Renal cortical epithelial cell (primary cell): ENCODE results near the gene HVCN1. TPM values are rescaled to one million over a fixed set of nuclear protein-coding genes. Genes with fewer than 3 reads are reported as not detected.
A peak's percentile ranks its signal among the peaks of the same experiment; 100 is the strongest.
"Not testable (repeated sequence)": the region's sequence is repeated elsewhere in the genome, so short reads cannot be mapped to it uniquely, and the experiment has no call there.

Source experiments
- DNase-seq: peaks from one replicate; pipeline ENCODE4 v3.0.0-alpha.2; 2011; ENCODE audit warnings: low read depth
- total RNA-seq: library from RNA; depleted of rRNA; stranded (reverse); fragments of >200 nt; gene quantifications from 2 replicates; pipeline ENCODE4 v1.2.3, GENCODE V29; 2014

Gene HVCN1
- total RNA-seq, 1 donor from 2014 or later = 0.50 TPM

DNA sequence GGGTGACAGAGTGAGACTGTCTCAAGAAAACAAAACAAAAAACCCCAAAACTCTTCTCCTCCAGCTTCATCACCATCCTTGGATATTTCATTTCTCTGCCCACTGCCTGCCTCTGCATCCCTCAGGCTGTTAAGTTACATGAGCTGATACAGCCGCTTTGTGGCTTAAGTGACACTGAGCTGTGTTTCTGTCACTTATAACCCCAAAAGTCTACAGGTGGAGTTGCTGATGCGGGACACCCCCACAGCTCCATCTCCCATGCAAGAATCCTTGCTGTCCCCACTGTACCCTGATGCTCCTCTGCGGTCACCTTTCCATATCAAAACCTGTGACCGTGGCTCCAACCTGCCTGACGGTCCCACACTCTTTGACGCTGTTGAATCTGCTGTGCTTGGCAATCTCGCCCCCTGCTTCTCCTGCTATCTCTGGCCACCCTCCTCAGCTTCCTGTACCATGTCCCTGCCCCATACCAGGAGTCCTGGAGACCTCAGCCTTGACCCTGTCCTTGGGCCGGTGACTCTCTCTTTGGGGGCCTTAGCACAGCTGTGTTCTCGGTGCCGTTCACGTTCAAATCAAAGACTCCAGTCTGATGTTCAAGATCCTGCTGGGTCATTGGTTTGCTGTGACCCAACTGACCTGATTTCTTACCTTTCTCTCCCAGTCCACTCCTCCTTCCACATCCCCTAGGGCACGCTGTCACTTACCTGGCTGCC, 20.3 kb downstream of the HVCN1 start:
- no peak for DNase-seq

DNA sequence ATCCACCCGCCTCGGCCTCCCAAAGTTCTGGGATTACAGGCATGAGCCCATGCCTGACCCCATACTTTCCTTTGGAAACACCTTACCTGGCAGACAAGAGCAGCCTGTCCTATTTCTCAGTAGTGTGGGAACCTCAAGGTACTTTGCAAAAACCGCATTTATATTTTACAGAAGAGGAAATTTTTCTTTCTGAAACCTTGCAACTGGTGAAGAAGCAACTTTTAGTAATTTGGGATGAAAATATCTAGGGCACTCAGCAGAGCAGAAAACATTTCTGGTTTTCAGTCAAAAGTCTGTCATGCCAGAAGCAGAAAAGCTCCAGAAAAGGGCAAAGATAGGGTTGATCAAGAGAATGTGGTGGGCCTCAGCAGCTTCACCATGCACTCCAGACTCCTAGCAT, 21.2 kb downstream of the HVCN1 start:
- DNase-seq = no peak

DNA sequence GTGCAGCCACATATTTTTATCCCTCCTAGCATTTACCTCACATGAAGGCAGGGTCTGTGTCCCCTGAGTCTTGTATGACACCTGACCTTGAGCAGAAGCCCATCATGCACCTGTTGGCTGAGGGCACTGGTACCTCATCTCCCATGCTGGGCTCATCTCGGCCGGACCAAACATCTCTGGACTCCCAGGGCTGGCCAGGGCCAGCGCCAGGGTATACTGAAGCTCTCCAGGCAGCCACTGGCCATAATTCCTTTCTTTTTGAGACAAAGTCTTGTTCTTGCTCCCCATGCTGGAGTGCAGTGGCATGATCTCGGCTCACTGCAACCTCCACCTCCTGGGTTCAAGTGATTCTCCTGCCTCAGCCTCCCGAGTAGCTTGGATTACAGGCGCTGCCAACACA, 22.0 kb downstream of the HVCN1 start:
- DNase-seq = no peak

DNA sequence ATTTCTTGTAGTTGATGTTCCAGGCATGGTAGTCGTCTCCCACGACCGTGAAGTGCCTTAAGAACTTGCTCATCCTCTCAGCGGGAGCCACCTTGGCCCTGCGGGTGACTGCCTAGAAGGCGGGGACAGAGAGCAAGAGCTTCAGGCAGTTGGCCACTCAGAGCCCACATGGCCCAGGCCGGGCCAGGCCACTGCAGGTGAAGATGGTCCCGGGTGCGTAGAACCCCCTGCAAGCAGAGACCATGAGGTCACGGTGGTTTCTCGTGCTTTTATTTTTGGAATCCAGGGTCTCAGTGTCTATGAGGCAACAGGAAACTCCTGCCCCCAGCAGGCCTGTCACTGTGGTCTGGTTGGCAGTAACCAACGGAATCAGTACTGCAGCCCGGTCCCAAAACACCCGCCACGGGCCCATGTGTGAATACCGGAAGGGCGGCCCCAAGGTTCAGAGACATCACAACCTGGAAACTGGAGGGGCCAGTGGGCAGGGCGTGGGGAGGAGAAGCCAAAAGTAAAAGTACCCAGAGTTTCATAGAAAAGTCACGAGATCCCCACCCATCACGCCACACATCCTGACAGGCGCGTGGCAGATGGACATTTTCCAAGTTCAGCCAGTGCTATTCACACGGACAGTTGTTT, 27.5 kb downstream of the HVCN1 start:
- no peak for DNase-seq

DNA sequence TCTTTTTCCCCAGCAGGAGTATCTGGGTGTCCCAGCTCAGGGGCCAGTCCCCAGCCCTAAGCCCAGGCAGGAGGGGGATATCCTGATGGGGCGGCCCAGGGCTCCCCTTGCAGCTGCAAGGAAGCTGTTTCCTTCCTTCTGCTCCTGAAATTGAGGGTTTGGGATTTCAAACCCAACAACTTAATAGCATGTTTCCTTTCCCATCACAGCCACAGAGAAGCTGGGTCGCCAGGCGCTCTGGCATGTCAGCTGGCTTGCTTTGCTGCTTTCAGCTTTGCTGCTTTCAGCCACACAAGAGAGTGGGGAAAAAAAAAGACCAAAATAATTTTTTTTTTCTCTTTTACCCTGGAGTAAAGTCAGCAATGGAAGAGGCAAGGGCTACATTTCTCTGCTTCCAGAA, 30.0 kb downstream of the HVCN1 start:
- DNase-seq = no peak

DNA sequence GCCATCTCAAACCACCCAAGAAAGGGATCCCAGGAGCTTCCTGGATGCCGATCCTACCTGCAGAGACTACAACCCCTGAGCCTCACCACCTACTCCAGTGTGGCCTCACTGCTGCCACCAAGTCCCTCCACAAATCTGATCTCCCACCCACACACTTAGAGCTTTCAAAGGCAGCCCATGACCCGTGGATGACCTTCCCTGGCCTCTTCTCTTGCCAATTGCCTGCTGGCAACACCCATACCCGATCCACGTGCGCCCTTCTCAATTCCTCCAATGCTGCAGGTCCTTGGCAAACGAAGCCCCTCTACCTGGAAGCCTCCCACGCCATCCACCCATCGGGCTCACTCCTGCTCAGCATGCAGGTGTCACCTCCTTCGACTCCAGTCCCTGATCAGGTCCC, 30.7 kb downstream of the HVCN1 start:
- no peak for DNase-seq

DNA sequence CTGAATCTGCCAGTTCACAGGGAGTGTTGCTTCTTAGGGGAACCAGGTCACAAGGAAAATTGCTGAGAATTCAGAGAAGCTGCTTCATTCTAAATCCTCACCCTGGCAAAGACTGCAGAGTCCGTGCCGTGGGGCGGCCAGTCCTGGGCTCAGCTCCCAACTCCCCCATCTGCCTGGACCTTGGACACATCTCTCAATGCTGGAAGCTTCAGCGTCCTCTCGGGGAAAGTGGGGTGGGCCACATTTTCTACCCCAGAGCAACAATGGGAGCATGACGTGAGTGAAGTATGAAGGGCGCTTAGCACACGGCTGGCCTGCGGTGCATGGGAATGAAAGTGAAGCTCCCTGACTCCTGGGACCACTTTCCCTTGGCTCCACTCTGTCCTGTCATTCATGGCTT, 31.2 kb downstream of the HVCN1 start:
- no peak for DNase-seq

DNA sequence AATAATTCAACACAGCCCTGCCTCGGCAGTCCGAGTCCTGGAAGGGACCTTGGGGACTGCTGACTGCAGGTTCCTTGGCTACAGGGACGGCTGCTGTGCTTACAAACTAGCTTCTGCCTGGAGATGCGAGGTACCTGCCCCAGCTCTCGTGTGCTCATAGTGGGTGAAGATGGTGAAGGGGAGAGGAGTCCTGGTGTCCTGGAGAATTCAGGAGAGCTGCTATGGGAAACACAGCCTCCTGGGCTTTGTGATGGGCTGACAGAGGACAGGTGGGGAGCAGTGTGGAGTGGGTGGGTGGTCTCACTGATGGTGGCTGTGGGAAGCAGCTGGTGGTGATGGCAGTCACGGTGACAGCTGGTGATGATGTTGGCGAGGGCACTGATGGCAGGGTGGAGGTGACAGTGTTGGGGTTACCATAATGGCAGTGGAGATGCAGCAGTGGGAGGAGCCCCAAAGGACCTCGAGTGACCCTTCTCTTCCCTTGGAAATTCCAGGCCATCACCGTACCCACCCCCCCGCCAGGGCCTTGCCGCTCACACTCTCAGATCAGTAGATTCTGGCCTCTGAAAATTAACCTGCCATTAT, 32.8 kb downstream of the HVCN1 start:
- DNase-seq = no peak

DNA sequence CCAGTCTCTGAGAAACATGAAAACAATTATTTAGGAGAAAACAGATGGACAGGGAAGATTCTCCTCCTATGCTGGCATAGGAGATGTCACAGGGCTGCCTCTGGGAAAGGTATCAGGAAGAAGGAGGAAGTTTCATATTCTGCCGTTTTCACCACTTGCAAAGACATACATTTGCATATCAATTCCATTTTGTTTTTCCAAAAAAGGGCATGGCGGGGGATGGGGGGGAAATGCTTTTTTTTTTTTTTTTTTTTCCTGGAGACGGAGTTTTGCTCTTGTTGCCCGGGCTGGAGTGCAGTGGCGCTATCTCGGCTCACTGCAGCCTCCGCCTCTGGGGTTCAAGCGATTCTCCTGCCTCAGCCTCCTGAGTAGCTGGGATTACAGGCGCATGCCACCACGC, 34.7 kb downstream of the HVCN1 start:
- not testable (repeated sequence) for DNase-seq

DNA sequence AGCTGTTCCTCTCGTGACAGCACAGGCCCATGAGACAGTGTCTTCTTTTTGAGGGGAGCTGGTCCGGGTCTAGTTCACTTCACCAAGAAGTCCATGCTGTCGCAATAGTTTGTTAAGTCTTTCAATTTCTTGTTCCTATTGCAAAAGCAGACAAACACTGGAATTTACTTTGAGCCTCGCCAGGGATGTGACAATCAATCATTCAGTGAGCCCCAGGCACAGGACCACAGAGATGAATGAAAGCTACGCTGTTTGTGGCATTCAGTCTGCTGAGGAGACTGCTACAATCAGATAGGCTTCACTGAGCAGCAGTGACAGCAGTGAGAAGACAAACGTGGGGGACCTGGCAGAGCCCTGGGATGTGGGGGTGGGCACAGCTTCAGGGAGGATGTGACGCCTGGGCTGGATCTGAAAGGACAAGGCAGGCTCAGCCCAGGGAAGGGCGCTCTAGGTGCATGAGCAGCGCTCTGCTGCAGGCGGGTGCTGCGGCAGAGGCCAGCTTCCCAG, 39.5 kb downstream of the HVCN1 start:
- DNase-seq = no peak

DNA sequence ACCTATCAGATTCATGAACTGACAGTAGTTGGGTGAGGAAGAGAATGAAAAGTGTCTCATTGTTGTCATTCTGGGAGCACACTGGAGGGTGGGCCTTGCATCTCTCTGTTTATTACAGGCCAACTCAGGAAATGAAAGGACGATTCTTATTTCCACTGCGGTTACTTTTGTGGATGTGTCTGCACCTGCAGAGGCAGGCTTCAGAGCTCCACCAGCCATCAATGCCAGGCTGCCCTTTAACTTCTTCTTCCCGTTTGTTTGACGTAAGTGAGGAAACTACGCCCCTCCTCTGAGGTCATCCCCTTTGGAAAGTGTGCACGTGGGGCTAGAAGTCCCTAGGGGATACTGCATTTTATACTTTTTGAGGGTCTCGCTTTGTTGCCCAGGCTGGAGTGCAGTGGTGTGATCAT, 41.3 kb downstream of the HVCN1 start:
- no peak for DNase-seq

DNA sequence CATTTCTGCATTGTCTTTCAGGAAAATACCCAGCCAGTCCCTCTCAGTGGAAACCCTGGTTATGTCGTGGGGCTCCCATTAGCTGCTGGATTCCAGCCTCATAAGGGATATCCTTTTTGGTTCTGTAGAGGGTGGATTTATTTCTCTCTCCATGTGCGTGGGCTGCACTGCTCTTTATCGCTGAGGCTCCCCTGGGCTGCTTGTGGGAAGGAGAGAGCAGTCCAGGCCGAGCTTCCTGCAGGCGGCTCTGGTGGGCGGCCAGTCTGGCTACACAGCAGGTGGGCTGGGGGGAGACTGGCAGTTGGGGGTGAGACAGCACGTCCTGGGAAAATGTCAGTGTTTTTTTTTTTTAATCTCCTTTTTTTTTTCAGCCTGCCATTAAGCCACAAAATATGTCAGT, 47.4 kb downstream of the HVCN1 start:
- no peak for DNase-seq

DNA sequence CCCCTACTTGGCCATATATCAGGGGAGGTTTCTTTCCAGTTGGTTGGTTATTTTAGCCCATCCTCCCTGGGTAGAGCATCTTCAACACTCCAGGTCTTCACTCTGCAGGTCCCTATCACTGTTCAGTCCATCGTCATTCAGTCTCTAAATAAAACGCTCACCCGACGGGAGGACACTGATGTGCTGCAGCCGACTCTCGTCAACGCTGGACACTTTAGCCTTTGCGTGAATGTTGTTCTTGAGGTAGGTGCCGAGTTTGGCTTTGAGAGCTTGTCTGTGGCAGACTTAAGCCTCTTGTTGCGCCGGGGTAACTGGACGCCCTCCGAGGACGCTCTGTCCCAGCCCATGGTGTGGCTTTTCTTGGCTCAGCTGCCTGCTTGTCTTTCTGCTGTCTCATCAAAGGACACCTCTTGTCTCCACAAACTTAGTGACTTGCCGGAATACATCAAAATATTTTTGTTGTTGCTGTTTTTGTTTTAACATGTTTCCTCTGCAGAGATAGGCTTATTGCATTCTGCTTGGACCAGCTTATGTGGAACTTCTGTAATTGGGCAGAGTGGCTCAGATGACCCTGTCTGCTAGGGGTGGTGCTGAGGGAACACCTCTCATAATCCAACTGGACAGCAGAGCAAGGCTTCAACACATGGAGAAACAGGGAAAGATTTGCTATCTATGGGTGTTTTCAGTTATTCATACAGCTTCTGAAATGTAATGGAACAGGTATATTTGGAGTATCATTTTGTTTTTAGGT, 48.5 kb downstream of the HVCN1 start:
- DNase-seq = no peak

DNA sequence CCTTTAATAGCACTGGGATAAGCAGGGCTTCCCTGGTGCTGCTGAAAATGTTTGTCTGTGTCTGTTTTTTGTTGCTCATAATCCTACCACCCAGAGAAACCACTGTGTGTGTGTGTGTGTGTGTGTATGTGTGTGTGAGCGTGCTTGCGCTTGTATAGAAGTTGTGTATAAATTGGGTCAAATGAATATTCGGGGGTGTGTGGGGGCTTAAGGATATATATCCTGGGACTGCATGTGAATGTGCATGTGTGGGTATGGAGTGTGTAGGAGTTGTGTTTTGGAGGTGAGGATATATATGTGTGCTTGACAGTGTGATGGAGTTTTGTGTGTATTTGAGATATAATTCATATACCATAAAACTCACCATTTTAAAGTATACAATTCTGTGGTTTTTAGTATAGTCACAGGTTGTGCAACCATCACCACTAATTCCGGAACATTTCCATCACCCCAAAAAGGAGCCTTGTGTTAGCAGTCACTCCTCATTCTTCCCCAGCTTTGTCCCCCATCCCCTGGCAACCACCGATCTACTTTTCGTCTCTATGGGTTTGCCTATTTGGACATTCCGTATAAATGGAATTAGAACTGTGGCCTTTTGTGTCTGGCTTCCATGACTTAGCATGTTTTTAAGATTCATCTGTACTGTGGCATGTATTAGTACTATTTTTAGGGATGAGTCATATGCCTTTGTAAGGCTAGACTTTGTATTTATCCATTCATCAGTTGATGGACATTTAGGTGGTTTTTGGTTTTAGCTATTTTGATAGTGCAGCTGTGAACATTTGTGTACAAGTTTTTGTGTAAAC, 49.4 kb downstream of the HVCN1 start:
- DNase-seq = peak; percentile 36

DNA sequence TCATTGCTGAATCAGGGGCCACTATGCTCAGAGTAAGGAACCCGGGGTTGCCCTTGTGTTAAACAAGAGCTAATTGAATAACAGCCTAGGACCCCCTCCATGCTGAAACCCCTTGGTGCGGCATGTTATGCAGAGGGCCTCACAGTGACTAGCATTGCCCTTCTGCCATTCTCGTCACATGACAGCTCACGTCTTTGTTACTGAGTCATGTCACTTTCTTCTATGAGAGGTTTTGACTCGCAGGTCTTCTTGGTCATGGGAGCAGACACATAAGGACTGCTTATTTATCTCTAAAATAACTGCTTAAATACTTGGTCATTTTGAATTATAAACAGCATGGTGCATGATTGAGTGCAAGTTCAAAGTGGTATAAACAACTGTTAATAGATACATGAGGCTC, 50.1 kb downstream of the HVCN1 start:
- DNase-seq = no peak

DNA sequence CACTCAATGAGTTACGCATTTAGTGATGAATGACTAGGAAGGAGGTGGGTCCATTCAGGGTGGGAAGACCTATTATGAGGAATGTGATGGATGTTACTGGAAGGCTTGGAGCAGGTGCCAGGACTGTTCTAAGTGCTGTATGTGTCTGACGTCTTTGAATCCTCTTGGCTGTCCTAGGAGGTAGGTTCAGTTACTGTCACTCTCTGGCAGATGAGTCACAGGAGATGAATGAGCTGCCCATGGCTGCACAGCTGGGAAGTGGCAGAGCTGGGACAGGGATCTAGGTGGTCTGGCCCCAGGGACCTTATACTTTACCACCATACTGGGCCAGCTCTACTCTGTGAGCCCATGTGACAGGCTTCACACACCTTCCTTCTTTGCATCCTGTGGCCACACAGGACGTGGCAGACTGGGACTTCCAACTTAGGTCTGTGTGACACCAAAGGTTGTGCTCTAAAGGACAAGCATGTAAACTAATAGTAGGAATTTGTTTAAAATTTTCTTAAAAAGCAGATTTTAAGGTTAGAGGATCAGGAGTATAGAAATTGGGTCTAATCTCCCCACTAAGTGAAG, 51.0 kb downstream of the HVCN1 start:
- no peak for DNase-seq

DNA sequence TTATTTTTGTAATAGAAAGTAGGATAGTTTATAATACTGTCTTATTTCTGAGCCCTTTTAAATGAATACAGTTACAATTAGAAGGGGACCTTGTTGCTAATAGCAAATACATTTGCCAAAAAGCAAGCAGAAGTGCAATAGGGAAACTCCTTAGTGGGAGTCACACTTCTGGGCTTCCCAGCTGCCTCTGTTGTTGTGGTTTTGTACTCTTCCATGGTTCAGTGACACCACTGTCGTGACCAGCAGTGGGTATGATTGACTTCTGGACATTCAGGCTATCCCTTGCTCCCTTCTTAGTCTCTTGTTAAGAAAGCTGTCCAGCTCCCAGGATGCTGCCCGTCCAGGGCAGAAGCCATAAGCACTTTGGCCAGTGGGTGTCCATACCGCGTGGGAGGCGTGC, 52.4 kb downstream of the HVCN1 start:
- DNase-seq = peak; percentile 29

DNA sequence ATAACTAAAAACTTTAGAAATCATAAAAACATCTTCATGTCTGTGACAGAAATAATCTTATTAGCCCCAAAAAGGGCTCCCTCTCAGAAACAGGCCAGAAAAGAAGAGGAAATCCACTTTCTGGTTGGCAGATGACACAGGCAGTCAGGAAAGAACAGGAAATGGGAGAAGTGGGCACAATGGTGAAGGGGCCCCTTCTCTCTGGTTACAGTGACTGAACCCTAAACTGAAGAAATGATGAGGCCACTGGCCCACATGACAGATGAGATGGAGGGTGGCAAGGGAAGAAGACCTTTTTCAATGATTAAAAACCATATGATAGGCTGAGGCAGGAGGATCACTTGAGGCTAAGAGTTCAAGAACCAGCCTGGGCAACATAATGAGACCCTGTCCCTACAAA, 53.9 kb downstream of the HVCN1 start:
- no peak for DNase-seq

DNA sequence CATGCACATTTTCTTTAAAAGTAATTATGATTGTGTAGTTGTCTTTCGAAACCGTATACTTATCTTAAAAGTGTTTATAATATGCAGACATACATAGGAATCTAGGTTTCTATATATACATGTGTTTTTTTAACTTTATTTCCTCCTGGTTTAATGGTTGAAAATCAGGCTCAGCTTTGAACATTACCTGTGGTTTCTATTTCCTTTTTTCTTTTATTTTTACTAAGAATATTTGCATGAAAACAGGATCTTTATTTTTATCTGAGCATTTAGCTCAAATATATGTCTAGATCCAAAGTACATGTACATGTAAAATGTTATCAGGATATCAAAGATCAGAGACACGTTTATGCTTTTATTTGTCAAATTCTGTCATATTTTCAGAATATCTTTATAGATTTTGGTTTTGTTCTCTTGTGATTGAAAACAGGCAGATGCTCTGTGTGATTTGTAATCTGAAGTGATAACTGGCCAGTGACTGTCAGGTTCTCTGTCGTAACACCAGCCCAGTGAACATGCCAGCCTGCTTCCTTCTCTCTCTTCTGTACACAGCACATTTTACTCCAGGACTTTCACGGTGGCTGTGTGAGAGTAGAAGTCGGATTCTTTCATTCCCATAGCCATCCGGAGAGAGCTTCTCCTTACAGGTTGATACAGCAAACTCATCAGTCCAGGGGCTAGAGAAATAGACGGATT, 61.3 kb downstream of the HVCN1 start:
- DNase-seq = no peak

DNA sequence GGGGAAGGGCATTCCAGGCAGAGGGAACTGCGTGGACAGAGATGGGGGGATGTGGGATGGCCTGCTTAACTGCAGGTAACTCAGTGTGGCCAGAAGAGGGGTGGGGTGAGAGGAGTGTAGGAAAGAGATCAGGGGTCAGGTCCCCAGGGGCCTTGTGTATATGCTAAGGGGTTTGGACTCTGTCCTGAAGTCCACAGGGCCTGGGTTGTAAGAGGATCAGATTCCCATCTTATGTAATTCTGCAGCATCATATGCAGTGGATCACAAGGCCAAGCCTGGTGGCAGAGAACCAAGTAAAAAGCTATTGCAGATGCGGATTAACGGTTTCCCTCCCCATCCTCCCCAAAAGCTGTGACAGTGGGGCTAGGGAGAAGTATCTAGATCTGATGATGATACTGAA, 66.3 kb downstream of the HVCN1 start:
- no peak for DNase-seq

DNA sequence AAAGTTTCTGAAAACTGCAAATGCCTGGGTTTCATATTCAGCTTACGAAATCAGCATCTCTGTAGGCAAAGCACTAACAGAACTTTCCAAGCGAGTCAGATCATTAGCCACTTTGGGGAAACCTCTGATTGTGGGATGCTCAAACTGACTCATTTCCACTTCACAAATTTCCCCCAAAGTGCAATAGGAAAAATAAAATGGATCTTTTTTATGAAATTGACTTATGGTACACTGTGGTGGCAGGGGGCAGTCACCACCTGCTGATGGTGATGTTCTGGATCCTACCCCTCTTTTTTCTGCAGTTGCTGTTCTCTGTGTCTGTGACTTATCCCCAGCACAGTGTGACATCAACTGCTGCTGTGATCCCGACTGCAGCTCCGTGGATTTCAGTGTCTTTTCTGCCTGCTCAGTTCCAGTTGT, 69.4 kb downstream of the HVCN1 start:
- no peak for DNase-seq
